Fibroblast of skin of left quadriceps (primary cell): Measurements from ENCODE around the gene TWIST2.

ENCODE experiments used
- DNase-seq, 2 experiments: peaks; one replicate each; pipeline ENCODE4 v3.0.0-alpha.2; 2013; ENCODE audit warnings: low read depth in 2 of 2

The TWIST2 gene

DNA sequence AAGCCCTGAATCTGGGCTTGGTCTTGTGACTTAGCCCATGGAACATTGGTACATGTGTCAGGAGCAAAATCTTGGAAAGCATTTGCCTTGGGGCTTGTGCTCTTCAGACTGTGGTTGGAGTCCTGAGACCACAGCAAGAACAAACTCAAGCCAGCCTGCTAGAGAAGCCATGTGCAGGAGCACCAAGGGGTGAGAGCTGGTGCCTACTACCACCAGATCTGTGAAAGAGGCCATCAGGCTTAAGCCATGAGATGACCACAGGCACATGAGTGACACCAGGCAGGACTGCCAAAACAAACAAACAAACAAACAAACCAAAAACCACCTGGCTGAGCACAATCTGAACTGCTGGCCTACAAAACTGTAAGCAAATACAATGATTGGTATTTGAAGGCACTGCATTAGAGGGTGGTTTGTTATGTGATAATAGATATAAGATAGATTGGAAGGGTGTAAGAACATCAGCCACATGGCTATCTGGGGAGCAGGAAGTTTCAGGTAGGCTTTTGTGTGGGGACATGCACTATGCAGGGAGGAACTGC is 9.0 kb upstream of the TWIST2 start:
- no peak for DNase-seq

DNA sequence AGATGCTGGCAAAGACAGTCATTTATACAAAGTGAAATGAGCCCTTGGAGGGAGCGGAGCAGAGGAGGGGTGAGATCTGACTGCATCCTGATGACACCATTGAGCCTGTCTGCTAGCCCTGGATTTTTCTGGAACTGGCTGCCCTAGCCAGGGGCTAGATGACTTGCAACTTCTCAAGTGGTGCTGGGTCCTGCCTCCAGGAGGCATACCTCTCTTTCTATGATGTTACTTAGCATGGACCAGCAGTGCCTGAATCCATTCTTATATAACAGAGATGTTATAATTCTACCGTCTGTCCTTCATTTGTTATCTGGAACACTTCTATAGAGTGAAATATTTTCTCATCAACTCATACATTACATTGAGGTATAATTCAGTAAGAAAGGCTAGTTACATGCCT is 8.5 kb upstream of the TWIST2 start:
- no peak for DNase-seq

GRCh38 chr2:238841542-238842164 is 6.2 kb upstream of the TWIST2 start:
- DNase-seq = no peak

DNA sequence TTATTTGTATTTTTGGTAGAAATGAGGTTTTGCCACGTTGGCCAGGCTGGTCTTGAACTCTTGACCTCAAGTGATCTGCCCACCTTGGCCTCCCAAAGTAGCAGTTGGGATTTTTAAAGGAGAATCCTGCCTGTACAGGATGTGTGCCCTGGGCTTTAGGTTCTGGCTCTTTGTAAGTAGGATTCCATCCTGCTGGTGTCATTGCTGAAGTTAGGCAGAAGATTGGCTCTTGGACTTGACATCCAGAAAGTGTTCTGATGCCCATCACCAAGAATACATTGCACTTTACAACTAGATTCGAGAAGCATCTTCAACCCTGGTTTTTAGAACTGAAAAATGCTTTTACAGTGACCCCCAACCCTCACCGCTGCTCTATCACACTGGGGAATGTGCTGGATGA is 4.4 kb upstream of the TWIST2 start:
- no peak for DNase-seq

DNA sequence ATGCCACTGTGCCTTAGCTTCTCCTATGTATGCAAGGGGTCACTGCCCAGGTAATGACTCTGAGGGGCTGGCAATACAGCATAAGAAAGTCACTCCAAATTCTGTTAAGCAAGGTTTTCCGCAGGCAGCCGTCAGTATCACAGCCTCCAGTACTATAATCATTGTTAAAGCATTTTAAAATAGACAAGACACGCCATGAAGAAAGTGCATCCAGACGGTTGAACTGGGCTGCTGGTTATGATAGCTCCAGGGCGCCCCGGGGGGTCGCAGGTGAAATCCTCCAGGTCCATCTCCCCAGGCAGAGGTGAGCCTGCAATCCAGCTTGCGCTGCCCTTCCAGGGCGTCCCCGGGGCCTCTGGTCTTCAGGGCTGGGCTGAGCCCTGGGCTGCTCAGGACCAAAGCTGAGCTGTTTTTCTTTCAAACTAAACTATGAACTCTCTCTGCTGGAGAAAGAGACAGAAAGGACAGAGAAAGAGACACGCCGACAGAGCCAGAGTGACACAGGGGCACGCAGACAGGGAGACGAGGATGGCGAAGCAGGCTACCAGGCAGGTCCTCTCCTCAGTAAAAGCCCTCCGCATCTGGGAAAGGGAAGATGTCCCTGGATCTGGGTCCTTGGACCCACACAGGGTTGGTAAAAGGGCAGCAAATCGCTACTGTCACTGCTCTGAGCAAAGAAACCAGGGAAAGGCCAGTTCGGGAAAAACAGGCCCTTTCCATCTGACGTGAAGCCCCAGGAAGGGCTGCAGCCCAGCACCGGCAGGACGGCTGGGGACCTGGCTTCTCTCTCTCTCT is 2.1 kb upstream of the TWIST2 start:
- no peak for DNase-seq

- no peak for DNase-seq
Measured at GRCh38 chr2:238846378-238846627, 1.6 kb upstream of the TWIST2 start.

GRCh38 chr2:238846628-238847418 is 1.1 kb upstream of the TWIST2 start:
- no peak for DNase-seq

DNA sequence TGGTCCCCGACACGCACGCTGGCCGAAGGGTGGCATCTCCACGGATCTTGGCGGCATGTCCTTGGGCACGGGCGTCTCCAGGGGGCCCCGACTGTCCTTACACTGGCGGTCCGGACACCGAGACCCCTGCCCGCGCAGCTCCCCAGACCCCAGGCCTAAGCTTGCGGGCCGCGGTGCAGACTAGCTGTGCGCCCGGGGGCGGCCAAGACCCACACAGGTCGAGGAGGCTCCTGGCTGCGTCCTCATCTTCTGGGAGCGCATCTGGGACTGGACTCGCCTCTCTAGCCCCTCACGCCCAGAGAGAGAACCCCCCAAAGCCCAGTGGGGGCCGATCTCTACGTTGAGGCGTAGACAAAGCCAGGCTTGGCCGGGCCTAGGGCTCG is 475 bp upstream of the TWIST2 start:
- DNase-seq = no peak

GRCh38 chr2:238848691-238848975 is 748 bp downstream of the TWIST2 start:
- DNase-seq = no peak

- DNase-seq = no peak
Measured at GRCh38 chr2:238848976-238849853, 1.3 kb downstream of the TWIST2 start.

DNA sequence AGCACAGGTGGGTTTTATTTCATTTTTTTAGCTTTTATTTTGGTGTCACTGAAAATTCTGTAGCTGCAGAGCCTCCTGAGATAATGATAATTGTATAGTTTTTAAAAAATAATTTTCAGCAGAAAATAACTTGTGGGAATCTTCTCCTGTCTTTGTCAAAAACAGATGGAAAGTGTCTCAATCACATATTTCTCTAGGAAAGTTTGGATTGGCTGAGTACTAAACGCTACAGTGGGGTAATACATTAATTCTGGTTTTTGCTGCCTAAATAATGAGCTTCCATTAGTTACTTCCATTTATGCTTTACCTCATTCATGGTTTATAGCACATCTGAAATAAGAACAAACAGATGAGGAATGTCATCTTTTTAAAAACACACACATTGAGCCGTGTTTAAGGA is 2.2 kb downstream of the TWIST2 start:
- DNase-seq = no peak

- DNase-seq = no peak
Measured at GRCh38 chr2:238851026-238851425, 3.1 kb downstream of the TWIST2 start.

GRCh38 chr2:238851761-238852160 is 3.9 kb downstream of the TWIST2 start:
- DNase-seq = no peak

- DNase-seq = no peak
Measured at GRCh38 chr2:238852206-238852869, 4.5 kb downstream of the TWIST2 start.

DNA sequence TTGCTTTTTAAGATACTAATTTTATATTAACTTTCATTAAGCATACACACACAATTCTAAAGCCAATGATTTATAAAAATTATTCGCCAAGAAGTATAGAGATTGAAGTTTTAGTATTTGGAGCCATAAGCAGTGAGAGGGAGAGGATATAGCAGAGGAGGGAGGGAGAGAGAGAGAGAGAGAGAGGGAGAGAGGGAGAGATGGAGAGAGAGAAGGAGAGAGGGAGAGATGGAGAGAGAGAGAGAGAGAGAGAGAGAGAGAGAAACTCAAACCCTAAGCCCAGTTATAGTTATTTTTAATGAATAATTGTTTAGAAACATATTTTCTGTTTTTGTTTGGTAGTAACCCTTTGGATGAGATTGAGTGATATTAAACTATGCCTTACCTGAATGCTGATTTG is 5.3 kb downstream of the TWIST2 start:
- no peak for DNase-seq

GRCh38 chr2:238853721-238854120 is 5.8 kb downstream of the TWIST2 start:
- DNase-seq = no peak

- no peak for DNase-seq
Measured at GRCh38 chr2:238854246-238854645, 6.4 kb downstream of the TWIST2 start.

DNA sequence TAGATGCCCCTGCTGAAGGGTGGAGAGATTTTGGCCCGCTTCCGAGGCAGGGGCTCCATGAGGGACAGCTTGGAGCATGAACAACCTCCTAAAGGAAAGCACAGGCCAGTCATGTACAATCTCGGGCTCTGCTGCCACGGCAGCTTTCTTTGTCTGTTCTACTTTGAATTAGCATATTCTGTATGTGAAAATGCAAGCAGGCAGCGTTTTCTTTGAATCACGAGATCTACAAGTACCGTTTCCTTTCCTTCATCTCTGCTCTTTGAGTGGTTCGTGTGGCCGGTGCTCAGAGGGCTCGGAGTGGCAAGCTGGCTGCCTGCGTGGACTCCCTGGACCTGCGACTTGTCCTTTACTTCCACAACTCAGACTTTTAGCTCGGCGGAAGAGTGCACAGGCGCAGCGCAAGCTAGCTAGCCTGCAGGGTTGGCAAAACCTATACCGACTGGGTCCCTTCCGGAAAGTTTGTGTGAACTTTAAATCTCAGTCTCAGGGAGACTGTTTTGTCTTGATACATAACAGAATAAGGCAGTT is 6.9 kb downstream of the TWIST2 start:
- DNase-seq = no peak

DNA sequence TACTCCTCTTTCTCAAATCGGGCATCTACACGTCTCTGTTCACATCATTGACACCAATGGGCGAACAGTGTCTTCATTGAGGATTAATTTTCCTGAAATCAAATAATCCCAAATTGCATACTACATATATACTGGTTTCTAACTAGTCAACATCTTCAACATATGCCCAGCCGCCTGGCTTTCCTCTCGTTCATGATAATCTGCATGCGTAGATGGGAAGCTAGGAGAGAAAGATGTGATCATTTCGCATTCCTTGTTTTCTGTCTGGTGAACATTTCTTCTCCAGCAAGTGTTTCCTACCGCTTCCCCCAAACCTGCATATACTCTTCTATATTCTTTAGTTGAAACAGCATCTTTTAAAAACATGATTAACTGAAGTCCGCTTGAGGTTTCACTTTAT is 7.4 kb downstream of the TWIST2 start:
- no peak for DNase-seq

DNA sequence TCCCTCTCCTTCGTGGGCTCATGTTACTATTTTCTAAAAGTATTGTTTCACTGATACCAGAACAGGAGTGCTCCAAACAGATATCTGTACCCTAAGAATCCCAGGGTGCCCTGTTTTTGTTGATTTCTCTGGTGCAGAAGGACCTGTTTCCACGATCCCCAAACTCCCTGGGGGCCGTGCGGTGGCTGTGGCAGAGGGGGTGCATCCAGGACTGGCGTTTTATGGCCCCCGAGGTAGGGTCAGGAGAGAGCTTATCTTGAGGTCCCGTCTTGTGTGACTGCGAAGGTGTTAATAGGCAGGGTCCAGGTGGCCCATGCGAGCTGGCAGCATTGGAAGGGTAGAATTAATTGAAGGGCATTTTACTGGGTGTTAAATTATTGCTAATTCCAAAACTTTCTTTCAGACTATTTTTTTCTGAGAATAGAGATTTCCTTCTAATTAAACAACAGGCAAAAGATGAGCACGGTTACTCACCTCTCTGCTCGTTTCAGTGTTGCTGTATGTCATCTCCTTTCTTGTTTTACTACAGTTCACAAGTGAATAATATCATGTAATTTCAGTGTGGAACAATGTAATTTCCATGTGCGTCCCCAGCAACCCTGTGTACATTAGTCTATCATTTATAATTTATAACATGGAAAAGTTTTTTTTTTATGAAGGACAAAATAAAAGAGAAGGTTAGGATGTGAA is 8.2 kb downstream of the TWIST2 start:
- no peak for DNase-seq
